Stimulated activated effector memory CD8-positive, alpha-beta T cell treated with anti-CD3 and anti-CD28 coated beads, Interleukin-12 subunit alpha, Interleukin-12 subunit beta, amount 100 ng/mL, for 72 hours (primary cell): ENCODE data around the gene LIMS1.
"Not testable (repeated sequence)": the region's sequence is repeated elsewhere in the genome, so short reads cannot be mapped to it uniquely, and the experiment has no call there.

Experiments
- ATAC-seq: fragments of 150-1000 bp; cut with Tn5 transposase; 2 replicates; pipeline ENCODE4 v1.10.0; 2021
- DNase-seq, 2 donors: peaks; one replicate each; pipeline ENCODE4 v3.0.0; 2021 to 2022; ENCODE audit warnings: low spot score in 2 of 2
- H3K27ac Mint-ChIP-seq: one replicate; pipeline ENCODE4 v1.8.0; 2022; ENCODE audit warnings: mild to moderate bottlenecking, mixed read lengths
- H3K36me3 Mint-ChIP-seq: one replicate; pipeline ENCODE4 v1.8.0; 2022; ENCODE audit warnings: mild to moderate bottlenecking, mixed read lengths
- H3K4me1 Mint-ChIP-seq: one replicate; pipeline ENCODE4 v1.8.0; 2022; ENCODE audit warnings: mixed read lengths
- H3K4me3 Mint-ChIP-seq: one replicate; pipeline ENCODE4 v1.8.0; 2022; ENCODE audit warnings: mild to moderate bottlenecking, mixed read lengths
- H3K9me3 Mint-ChIP-seq: one replicate; pipeline ENCODE4 v1.8.0; 2022; ENCODE audit warnings: mixed read lengths

LIMS1 gene

GRCh38 chr2:108589372-108589771, 55.1 kb downstream of the LIMS1 start:
- H3K36me3 Mint-ChIP-seq = no peaks in the 10 kb centered on the region
- no peak overlapping the region for H3K4me3 Mint-ChIP-seq
- peak overlapping the region; percentile 9 for H3K27ac Mint-ChIP-seq
- peaks cover 64% of the 10 kb centered on the region for H3K4me1 Mint-ChIP-seq
- ATAC-seq (no peak), DNase-seq (no peak)
- H3K9me3 Mint-ChIP-seq = no peaks in the 10 kb centered on the region

GRCh38 chr2:108589781-108590180, 55.5 kb downstream of the LIMS1 start:
- no peak overlapping the region for H3K4me3 Mint-ChIP-seq
- H3K9me3 Mint-ChIP-seq = no peaks in the 10 kb centered on the region
- H3K27ac Mint-ChIP-seq = peak overlapping the region; percentile 9
- no peak for DNase-seq
- H3K36me3 Mint-ChIP-seq = no peaks in the 10 kb centered on the region
- H3K4me1 Mint-ChIP-seq = peaks cover 64% of the 10 kb centered on the region
- ATAC-seq = no peak

GRCh38 chr2:108591163-108591562, 56.9 kb downstream of the LIMS1 start:
- H3K4me3 Mint-ChIP-seq = no peak overlapping the region
- peak; percentile 72 for ATAC-seq
- H3K36me3 Mint-ChIP-seq = no peaks in the 10 kb centered on the region
- DNase-seq = no peak
- no peaks in the 10 kb centered on the region for H3K9me3 Mint-ChIP-seq
- H3K27ac Mint-ChIP-seq = peak overlapping the region; percentile 30
- peaks cover 71% of the 10 kb centered on the region for H3K4me1 Mint-ChIP-seq

GRCh38 chr2:108593547-108594098, 59.4 kb downstream of the LIMS1 start:
- peak overlapping the region; percentile 68 for H3K4me3 Mint-ChIP-seq
- no peaks in the 10 kb centered on the region for H3K36me3 Mint-ChIP-seq
- H3K9me3 Mint-ChIP-seq = no peaks in the 10 kb centered on the region
- peak overlapping the region; percentile 77 for H3K27ac Mint-ChIP-seq
- DNase-seq (no peak), ATAC-seq (no peak)
- H3K4me1 Mint-ChIP-seq = peaks cover 58% of the 10 kb centered on the region

GRCh38 chr2:108594132-108594981, 60.1 kb downstream of the LIMS1 start:
- Mint-ChIP-seq H3K36me3 (no peaks in the 10 kb centered on the region), H3K9me3 (no peaks in the 10 kb centered on the region), H3K4me1 (peaks cover 55% of the 10 kb centered on the region), H3K27ac (peak overlapping the region; percentile 77), H3K4me3 (peak overlapping the region; percentile 68)
- DNase-seq = no peak
- ATAC-seq = peak; percentile 89

GRCh38 chr2:108594982-108595464, 60.8 kb downstream of the LIMS1 start:
- H3K9me3 Mint-ChIP-seq = no peaks in the 10 kb centered on the region
- ATAC-seq (peak; percentile 61), DNase-seq (no peak)
- peak overlapping the region; percentile 77 for H3K27ac Mint-ChIP-seq
- no peaks in the 10 kb centered on the region for H3K36me3 Mint-ChIP-seq
- peak overlapping the region; percentile 68 for H3K4me3 Mint-ChIP-seq
- H3K4me1 Mint-ChIP-seq = peaks cover 48% of the 10 kb centered on the region

- DNase-seq, H3K9me3 Mint-ChIP-seq, H3K36me3 Mint-ChIP-seq, ATAC-seq: not testable (repeated sequence)
- Mint-ChIP-seq H3K27ac (peak overlapping the region; percentile 77), H3K4me3 (peak overlapping the region; percentile 68), H3K4me1 (peaks cover 40% of the 10 kb centered on the region)
These were observed 61.5 kb downstream of the LIMS1 start for GRCh38 chr2:108595771-108596170.

- ATAC-seq = peak; percentile 81
- not testable (repeated sequence) for H3K36me3 Mint-ChIP-seq, H3K9me3 Mint-ChIP-seq, H3K4me3 Mint-ChIP-seq, H3K27ac Mint-ChIP-seq, DNase-seq
- peaks cover 35% of the 10 kb centered on the region for H3K4me1 Mint-ChIP-seq
These were observed 63.0 kb downstream of the LIMS1 start for GRCh38 chr2:108597105-108597744.

GRCh38 chr2:108601199-108601598, 66.9 kb downstream of the LIMS1 start:
- not testable (repeated sequence) for ATAC-seq, H3K9me3 Mint-ChIP-seq, H3K36me3 Mint-ChIP-seq, H3K27ac Mint-ChIP-seq, DNase-seq, H3K4me3 Mint-ChIP-seq
- peaks cover 19% of the 10 kb centered on the region for H3K4me1 Mint-ChIP-seq

- H3K4me3 Mint-ChIP-seq = no peak overlapping the region
- H3K4me1 Mint-ChIP-seq = peaks cover 27% of the 10 kb centered on the region
- ATAC-seq = no peak
- no peaks in the 10 kb centered on the region for H3K9me3 Mint-ChIP-seq
- H3K36me3 Mint-ChIP-seq = peaks cover 6% of the 10 kb centered on the region
- no peak for DNase-seq
- H3K27ac Mint-ChIP-seq = no peak overlapping the region
These were observed 68.2 kb downstream of the LIMS1 start for GRCh38 chr2:108602422-108602821.

- Mint-ChIP-seq H3K4me3 (no peak overlapping the region), H3K36me3 (peaks cover 10% of the 10 kb centered on the region), H3K9me3 (no peaks in the 10 kb centered on the region), H3K4me1 (peaks cover 44% of the 10 kb centered on the region), H3K27ac (no peak overlapping the region)
- no peak for DNase-seq
- no peak for ATAC-seq
These were observed 69.9 kb downstream of the LIMS1 start for GRCh38 chr2:108604196-108604595.

GRCh38 chr2:108605947-108606346, 71.7 kb downstream of the LIMS1 start:
- Mint-ChIP-seq H3K4me3 (peak overlapping the region; percentile 6), H3K36me3 (peaks cover 10% of the 10 kb centered on the region), H3K9me3 (no peaks in the 10 kb centered on the region), H3K4me1 (peaks cover 58% of the 10 kb centered on the region), H3K27ac (peak overlapping the region; percentile 32)
- no peak for DNase-seq
- ATAC-seq = peak; percentile 93

GRCh38 chr2:108607706-108608301, 73.5 kb downstream of the LIMS1 start:
- peaks cover 18% of the 10 kb centered on the region for H3K36me3 Mint-ChIP-seq
- DNase-seq (no peak), ATAC-seq (no peak)
- H3K4me3 Mint-ChIP-seq = no peak overlapping the region
- no peak overlapping the region for H3K27ac Mint-ChIP-seq
- peaks cover 76% of the 10 kb centered on the region for H3K4me1 Mint-ChIP-seq
- no peaks in the 10 kb centered on the region for H3K9me3 Mint-ChIP-seq

GRCh38 chr2:108611021-108611420, 76.8 kb downstream of the LIMS1 start:
- peak overlapping the region; percentile 69 for H3K27ac Mint-ChIP-seq
- H3K9me3 Mint-ChIP-seq = no peaks in the 10 kb centered on the region
- no peak for DNase-seq
- no peak for ATAC-seq
- H3K4me1 Mint-ChIP-seq = peaks cover 92% of the 10 kb centered on the region
- peaks cover 30% of the 10 kb centered on the region for H3K36me3 Mint-ChIP-seq
- H3K4me3 Mint-ChIP-seq = peak overlapping the region; percentile 60

- peaks cover 25% of the 10 kb centered on the region for H3K36me3 Mint-ChIP-seq
- peak; percentile 40 to 72 for DNase-seq
- peak; percentile 86 for ATAC-seq
- peak overlapping the region; percentile 60 for H3K4me3 Mint-ChIP-seq
- H3K4me1 Mint-ChIP-seq = peaks cover 89% of the 10 kb centered on the region
- peak overlapping the region; percentile 97 for H3K27ac Mint-ChIP-seq
- H3K9me3 Mint-ChIP-seq = no peaks in the 10 kb centered on the region
These were observed 77.9 kb downstream of the LIMS1 start for GRCh38 chr2:108612153-108612513.
